Calu3 (cell line): ENCODE data around the gene PCDHA2. TPM values are rescaled to one million over a fixed set of nuclear protein-coding genes. Genes with fewer than 3 reads are reported as not detected.

Experiments
- Bru-seq: library from RNA; stranded (reverse); fragments of 400-500 nt; gene quantifications from one replicate; lab custom pipeline; 2021; lab: Mats Ljungman, UMichigan
- BruChase-seq, 2 experiments: library from RNA; stranded (reverse); fragments of 400-500 nt; gene quantifications; one replicate each; lab custom pipeline; 2021; lab: Mats Ljungman, UMichigan
- BruUV-seq: library from RNA; stranded (reverse); fragments of 400-500 nt; replicated peaks from 2 replicates; lab custom pipeline; 2021; lab: Mats Ljungman, UMichigan
- CTCF ChIA-PET: fragments of 300-600 bp; sonication (Branson Sonifier 250); formaldehyde crosslinking; loops from one replicate; lab custom pipeline; 2022; ENCODE audit warnings: antibody characterized with exemption; lab: Charles Lee
- DNase-seq: peaks from one replicate; pipeline ENCODE4 v3.0.0; 2022
- H3K27ac Mint-ChIP-seq: one replicate; pipeline ENCODE4 v1.8.0; 2022; ENCODE audit warnings: mixed read lengths; ENCODE audit not compliant: unreplicated experiment
- H3K27me3 Mint-ChIP-seq: one replicate; pipeline ENCODE4 v1.8.0; 2022; ENCODE audit warnings: mixed read lengths; ENCODE audit not compliant: unreplicated experiment
- H3K36me3 Mint-ChIP-seq: one replicate; pipeline ENCODE4 v1.8.0; 2022; ENCODE audit warnings: mild to moderate bottlenecking, moderate library complexity, mixed read lengths; ENCODE audit not compliant: insufficient read depth, unreplicated experiment
- H3K4me1 Mint-ChIP-seq: one replicate; pipeline ENCODE4 v1.8.0; 2022; ENCODE audit warnings: mild to moderate bottlenecking, low read depth, mixed read lengths; ENCODE audit not compliant: unreplicated experiment
- H3K4me3 Mint-ChIP-seq: one replicate; pipeline ENCODE4 v1.8.0; 2022; ENCODE audit warnings: mild to moderate bottlenecking, low read depth, moderate library complexity, mixed read lengths; ENCODE audit not compliant: unreplicated experiment
- H3K9me3 Mint-ChIP-seq: one replicate; pipeline ENCODE4 v1.8.0; 2022; ENCODE audit warnings: low read depth, mixed read lengths; ENCODE audit not compliant: unreplicated experiment
- CTCF ChIP-seq: fragments of 200-600 bp; IDR thresholded peaks from one replicate; pipeline ENCODE4 v1.8.0; 2022; ENCODE audit warnings: antibody characterized with exemption; ENCODE audit not compliant: unreplicated experiment
- intact Hi-C: fragments of 100-400 bp; cut with micrococcal nuclease; formaldehyde crosslinking; loops from one replicate; pipeline ENCODE4 v1.10.0; 2022; ENCODE audit not compliant: unreplicated experiment
- long read RNA-seq: library from polyadenylated mRNA; stranded (forward); transcript quantifications from one replicate; pipeline ENCODE4 v2.0.0, GENCODE V29; 2022
- total RNA-seq: library from RNA; stranded (reverse); gene quantifications from 2 replicates; pipeline ENCODE4 v1.2.3, GENCODE V29; 2022

PCDHA2 gene
- total RNA-seq: 0.12 and 0.19 TPM in 2 replicates
- percentile 20 among the genes with signal in this experiment for Bru-seq, nascent RNA
- percentile 36 among the genes with signal in this experiment for BruChase-seq, experiment 1, labeled RNA remaining after a 6-hour chase
- percentile 27 among the genes with signal in this experiment for BruChase-seq, experiment 2, labeled RNA remaining after a 2-hour chase
- long read RNA-seq: 0 reads

GRCh38 chr5:140794595-140795258 is at the start of gene PCDHA2:
Gene PCDHA2, plus strand, starts transcription at chr5:140794852.
- H3K36me3 Mint-ChIP-seq: no peaks in the 10 kb centered on the region
- no peak for TF ChIP-seq CTCF
- H3K27ac Mint-ChIP-seq: no peak within 1 kb of the TSS
- intact Hi-C loops: no loop called here
- CTCF ChIA-PET: no interaction called here
- H3K9me3 Mint-ChIP-seq: peaks cover 12% of the 10 kb centered on the region
- DNase-seq: no peak
- no TSS peak for BruUV-seq
- H3K27me3 Mint-ChIP-seq: no peaks in the 10 kb centered on the region
- H3K4me3 Mint-ChIP-seq: no peak within 1 kb of the TSS
- no peaks in the 10 kb centered on the region for H3K4me1 Mint-ChIP-seq

GRCh38 chr5:140753561-140753960 is 41.1 kb upstream of the PCDHA2 start:
- no peaks in the 10 kb centered on the region for H3K4me1 Mint-ChIP-seq
- H3K36me3 Mint-ChIP-seq: no peaks in the 10 kb centered on the region
- CTCF ChIA-PET: interaction anchor here (0.7 kb wide), 1 partner anchor 17 kb away, joined by 4 read pairs; no protein-coding TSS in a partner anchor
- BruUV-seq: no TSS peak
- H3K27ac Mint-ChIP-seq: no peak overlapping the region
- peaks cover 33% of the 10 kb centered on the region for H3K9me3 Mint-ChIP-seq
- intact Hi-C loops: no loop called here
- no peak for TF ChIP-seq CTCF
- no peak overlapping the region for H3K4me3 Mint-ChIP-seq
- DNase-seq: no peak
- no peaks in the 10 kb centered on the region for H3K27me3 Mint-ChIP-seq

GRCh38 chr5:140764177-140764973 is 30.3 kb upstream of the PCDHA2 start:
- intact Hi-C loops: no loop called here
- no peak for DNase-seq
- H3K36me3 Mint-ChIP-seq: no peaks in the 10 kb centered on the region
- H3K4me3 Mint-ChIP-seq: no peak overlapping the region
- CTCF ChIA-PET: no interaction called here
- BruUV-seq: no TSS peak
- H3K9me3 Mint-ChIP-seq: peaks cover 27% of the 10 kb centered on the region
- no peaks in the 10 kb centered on the region for H3K27me3 Mint-ChIP-seq
- TF ChIP-seq CTCF: no peak
- H3K27ac Mint-ChIP-seq: no peak overlapping the region
- no peaks in the 10 kb centered on the region for H3K4me1 Mint-ChIP-seq

- peaks cover 28% of the 10 kb centered on the region for H3K9me3 Mint-ChIP-seq
- intact Hi-C loops: no loop called here
- H3K36me3 Mint-ChIP-seq: no peaks in the 10 kb centered on the region
- H3K27ac Mint-ChIP-seq: no peak overlapping the region
- no peak overlapping the region for H3K4me3 Mint-ChIP-seq
- no peaks in the 10 kb centered on the region for H3K27me3 Mint-ChIP-seq
- TF ChIP-seq CTCF: no peak
- BruUV-seq: no TSS peak
- DNase-seq: no peak
- CTCF ChIA-PET: interaction anchor here (0.7 kb wide), 1 partner anchor 440 kb away, joined by 3 read pairs; no protein-coding TSS in a partner anchor
- no peaks in the 10 kb centered on the region for H3K4me1 Mint-ChIP-seq
These were observed 27.2 kb upstream of the PCDHA2 start for GRCh38 chr5:140767444-140767843.
